C4-2B (cell line): Measurements from ENCODE around the gene AGAP1.

Source experiments
- ZFX ChIP-seq: fragments of 450-650 bp; IDR thresholded peaks from 2 replicates; pipeline ENCODE4 v1.6.1; 2017
- TF ChIP-seq, protein P1 (sequence below): fragments of 450-650 bp; conservative IDR thresholded peaks from 2 replicates; pipeline ENCODE4 v1.5.1; 2017; ENCODE audit warnings: mild to moderate bottlenecking

DNA sequence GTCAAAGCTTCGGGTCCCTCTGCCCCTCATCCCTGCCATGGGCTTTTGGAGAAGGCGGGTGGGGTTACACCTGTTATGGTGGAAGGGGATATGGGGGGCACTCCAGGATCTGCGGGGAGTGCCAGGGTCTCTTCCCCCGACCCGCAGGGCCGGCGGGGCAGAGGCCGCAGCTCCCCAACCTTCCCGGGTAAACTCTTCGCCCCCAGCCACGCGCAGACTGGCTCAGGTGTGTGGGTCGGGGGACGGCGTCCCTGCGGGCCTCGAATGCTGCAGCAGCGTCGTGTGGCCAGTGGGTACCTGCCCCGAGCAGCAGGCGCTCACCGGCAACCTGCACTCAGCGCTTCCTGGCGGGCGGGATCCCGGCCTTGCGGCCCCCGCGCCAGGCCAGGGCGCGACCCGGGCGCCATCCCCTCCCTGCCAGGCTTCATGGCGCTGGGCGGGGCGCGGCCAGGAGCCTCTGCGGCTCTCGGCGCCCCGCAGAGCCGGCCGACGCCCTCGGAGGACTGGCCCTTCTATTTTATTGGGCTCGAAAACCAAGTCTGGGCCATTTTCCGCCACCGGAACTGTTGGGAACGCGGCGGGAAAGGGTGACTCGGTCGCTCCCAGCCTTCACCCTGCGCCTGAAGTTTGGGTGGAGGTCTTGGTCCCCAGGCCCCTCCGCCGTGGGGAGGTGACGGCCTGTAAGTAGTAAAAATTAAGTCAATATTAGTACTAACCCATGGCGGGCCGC lies 669.8 kb downstream of the AGAP1 start:
- TF ChIP-seq, protein P1, sequence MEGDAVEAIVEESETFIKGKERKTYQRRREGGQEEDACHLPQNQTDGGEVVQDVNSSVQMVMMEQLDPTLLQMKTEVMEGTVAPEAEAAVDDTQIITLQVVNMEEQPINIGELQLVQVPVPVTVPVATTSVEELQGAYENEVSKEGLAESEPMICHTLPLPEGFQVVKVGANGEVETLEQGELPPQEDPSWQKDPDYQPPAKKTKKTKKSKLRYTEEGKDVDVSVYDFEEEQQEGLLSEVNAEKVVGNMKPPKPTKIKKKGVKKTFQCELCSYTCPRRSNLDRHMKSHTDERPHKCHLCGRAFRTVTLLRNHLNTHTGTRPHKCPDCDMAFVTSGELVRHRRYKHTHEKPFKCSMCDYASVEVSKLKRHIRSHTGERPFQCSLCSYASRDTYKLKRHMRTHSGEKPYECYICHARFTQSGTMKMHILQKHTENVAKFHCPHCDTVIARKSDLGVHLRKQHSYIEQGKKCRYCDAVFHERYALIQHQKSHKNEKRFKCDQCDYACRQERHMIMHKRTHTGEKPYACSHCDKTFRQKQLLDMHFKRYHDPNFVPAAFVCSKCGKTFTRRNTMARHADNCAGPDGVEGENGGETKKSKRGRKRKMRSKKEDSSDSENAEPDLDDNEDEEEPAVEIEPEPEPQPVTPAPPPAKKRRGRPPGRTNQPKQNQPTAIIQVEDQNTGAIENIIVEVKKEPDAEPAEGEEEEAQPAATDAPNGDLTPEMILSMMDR, result no peak
- no peak for TF ChIP-seq ZFX
